K562 (cell line): ENCODE data around the gene IRF6.

ENCODE experiments used
- BRD9 ChIP-seq: fragments of 450-650 bp; IDR thresholded peaks from 2 replicates; pipeline ENCODE4 v1.6.1; 2018; ENCODE audit warnings: low read depth; ENCODE audit not compliant: partially characterized antibody
- BRF1 ChIP-seq: IDR thresholded peaks from 3 replicates; pipeline ENCODE4 v1.6.1; 2011; ENCODE audit warnings: borderline replicate concordance, mild to moderate bottlenecking; ENCODE audit not compliant: insufficient read length; ENCODE audit errors: extremely low read depth
- CBFA2T3 ChIP-seq: fragments of 450-650 bp; IDR thresholded peaks from 2 replicates; pipeline ENCODE4 v1.6.1; 2017
- HDGF ChIP-seq: fragments of 450-650 bp; IDR thresholded peaks from 2 replicates; pipeline ENCODE4 v1.6.1; 2016
- HNRNPL ChIP-seq: fragments of 200-400 bp; formaldehyde crosslinking; IDR thresholded peaks from 2 replicates; pipeline ENCODE4 v1.6.1; 2017; ENCODE audit warnings: low read depth, mild to moderate bottlenecking, low read length
- JUN ChIP-seq, 2 experiments: sonication (generic) in 1 of 2; formaldehyde crosslinking in 1 of 2; IDR thresholded peaks; 2 replicates each; pipeline versions ENCODE4 v1.6.1 to v1.8.0; 2012 to 2022; ENCODE audit warnings: borderline replicate concordance in 2 of 2, mild to moderate bottlenecking in 2 of 2, improper control_type of control experiment in 1 of 2, low read depth in 1 of 2, low read length in 1 of 2, missing genetic modification reagents in 1 of 2
- MYC ChIP-seq, 2 experiments: fragments of 250-450 bp in 1 of 2; sonication (Bioruptor Pico) in 1 of 2; IDR thresholded peaks; 2 replicates each; pipeline versions ENCODE4 v1.5.1 to v1.6.1; 2012 to 2021; ENCODE audit warnings: low read depth in 2 of 2, borderline replicate concordance in 1 of 2, improper control_type of control experiment in 1 of 2, low read length in 1 of 2, mild to moderate bottlenecking in 1 of 2, moderate library complexity in 1 of 2
- NR2C1 ChIP-seq, 2 experiments: fragments of 450-650 bp; IDR thresholded peaks; 2 replicates each; pipeline ENCODE4 v1.6.1; 2017; ENCODE audit warnings: mild to moderate bottlenecking in 2 of 2, antibody characterized with exemption in 1 of 2, inconsistent platforms in 1 of 2, missing compliant biosample characterization in 1 of 2, missing genetic modification characterization in 1 of 2
- NR2C2 ChIP-seq, 2 experiments: fragments of 200-800 bp in 1 of 2; sonication (Bioruptor generic) in 1 of 2; sonication (generic) in 1 of 2; formaldehyde crosslinking in 1 of 2; IDR thresholded peaks; 2 replicates each; pipeline versions ENCODE4 v1.6.1 to v1.8.0; 2016 to 2022; ENCODE audit warnings: mild to moderate bottlenecking in 1 of 2, missing compliant biosample characterization in 1 of 2, missing genetic modification characterization in 1 of 2, missing genetic modification reagents in 1 of 2
- POLR3G ChIP-seq: IDR thresholded peaks from 2 replicates; pipeline ENCODE4 v1.6.1; 2011; ENCODE audit not compliant: insufficient read length, insufficient replicate concordance; ENCODE audit errors: extremely low read depth
- RBM34 ChIP-seq: fragments of 200-400 bp; formaldehyde crosslinking; IDR thresholded peaks from 2 replicates; pipeline ENCODE4 v1.6.1; 2018; ENCODE audit warnings: low read length, borderline replicate concordance; ENCODE audit not compliant: insufficient read depth
- SP2 ChIP-seq: IDR thresholded peaks from 2 replicates; pipeline ENCODE4 v1.6.1; 2011; ENCODE audit warnings: mild to moderate bottlenecking, low read depth, low read length, moderate library complexity; ENCODE audit not compliant: poor library complexity, severe bottlenecking; ENCODE audit errors: extremely low read depth
- TF ChIP-seq, protein P1 (sequence below): fragments of 450-650 bp; IDR thresholded peaks from 2 replicates; pipeline ENCODE4 v1.6.1; 2017; ENCODE audit warnings: antibody characterized with exemption
- TF ChIP-seq, protein P2 (sequence below), 3 experiments: IDR thresholded peaks in 2 of 3; conservative IDR thresholded peaks in 1 of 3; 2 replicates each; pipeline ENCODE4 v1.5.1; 2011 to 2012; ENCODE audit warnings: low read length in 3 of 3, mild to moderate bottlenecking in 3 of 3, control low read depth in 2 of 3, improper control_type of control experiment in 1 of 3, inconsistent platforms in 1 of 3, low read depth in 1 of 3, mixed read lengths in 1 of 3, moderate library complexity in 1 of 3; ENCODE audit not compliant: insufficient read depth in 2 of 3

DNA sequence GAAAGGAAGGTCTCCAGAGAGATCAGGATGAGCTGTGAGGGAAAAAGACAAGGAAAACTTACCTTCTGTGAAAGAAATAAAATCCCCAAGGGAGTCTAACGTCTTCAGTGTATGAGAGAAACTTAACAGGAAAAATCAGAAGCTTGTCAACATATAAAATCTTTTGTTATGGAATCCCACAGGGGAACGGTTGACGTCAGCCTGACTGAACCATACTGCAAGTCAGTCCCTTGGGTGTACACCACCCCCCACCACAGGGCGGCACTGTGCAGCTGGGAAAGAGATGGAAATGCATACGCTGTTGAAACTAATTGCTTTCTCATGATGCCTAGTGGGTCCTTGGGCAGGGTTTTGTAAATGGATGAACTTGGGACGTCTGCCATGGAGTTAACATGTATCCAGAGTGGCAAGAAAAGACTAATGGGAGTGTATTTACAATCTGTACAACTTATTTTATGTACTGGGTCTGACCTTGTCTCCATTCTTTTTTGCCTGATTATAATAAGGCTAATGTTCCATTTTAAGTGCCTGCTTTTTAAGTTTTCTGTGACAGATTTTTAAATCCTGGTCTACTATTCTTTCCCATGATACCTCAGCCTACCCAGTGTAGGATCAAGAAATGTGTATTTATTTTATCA is 44.5 kb upstream of the IRF6 start:
- TF ChIP-seq, protein P1, sequence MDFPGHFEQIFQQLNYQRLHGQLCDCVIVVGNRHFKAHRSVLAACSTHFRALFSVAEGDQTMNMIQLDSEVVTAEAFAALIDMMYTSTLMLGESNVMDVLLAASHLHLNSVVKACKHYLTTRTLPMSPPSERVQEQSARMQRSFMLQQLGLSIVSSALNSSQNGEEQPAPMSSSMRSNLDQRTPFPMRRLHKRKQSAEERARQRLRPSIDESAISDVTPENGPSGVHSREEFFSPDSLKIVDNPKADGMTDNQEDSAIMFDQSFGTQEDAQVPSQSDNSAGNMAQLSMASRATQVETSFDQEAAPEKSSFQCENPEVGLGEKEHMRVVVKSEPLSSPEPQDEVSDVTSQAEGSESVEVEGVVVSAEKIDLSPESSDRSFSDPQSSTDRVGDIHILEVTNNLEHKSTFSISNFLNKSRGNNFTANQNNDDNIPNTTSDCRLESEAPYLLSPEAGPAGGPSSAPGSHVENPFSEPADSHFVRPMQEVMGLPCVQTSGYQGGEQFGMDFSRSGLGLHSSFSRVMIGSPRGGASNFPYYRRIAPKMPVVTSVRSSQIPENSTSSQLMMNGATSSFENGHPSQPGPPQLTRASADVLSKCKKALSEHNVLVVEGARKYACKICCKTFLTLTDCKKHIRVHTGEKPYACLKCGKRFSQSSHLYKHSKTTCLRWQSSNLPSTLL, result no peak
- no peak for TF ChIP-seq BRD9
- TF ChIP-seq POLR3G, result no peak
- TF ChIP-seq, protein P2, sequence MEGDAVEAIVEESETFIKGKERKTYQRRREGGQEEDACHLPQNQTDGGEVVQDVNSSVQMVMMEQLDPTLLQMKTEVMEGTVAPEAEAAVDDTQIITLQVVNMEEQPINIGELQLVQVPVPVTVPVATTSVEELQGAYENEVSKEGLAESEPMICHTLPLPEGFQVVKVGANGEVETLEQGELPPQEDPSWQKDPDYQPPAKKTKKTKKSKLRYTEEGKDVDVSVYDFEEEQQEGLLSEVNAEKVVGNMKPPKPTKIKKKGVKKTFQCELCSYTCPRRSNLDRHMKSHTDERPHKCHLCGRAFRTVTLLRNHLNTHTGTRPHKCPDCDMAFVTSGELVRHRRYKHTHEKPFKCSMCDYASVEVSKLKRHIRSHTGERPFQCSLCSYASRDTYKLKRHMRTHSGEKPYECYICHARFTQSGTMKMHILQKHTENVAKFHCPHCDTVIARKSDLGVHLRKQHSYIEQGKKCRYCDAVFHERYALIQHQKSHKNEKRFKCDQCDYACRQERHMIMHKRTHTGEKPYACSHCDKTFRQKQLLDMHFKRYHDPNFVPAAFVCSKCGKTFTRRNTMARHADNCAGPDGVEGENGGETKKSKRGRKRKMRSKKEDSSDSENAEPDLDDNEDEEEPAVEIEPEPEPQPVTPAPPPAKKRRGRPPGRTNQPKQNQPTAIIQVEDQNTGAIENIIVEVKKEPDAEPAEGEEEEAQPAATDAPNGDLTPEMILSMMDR (IDR thresholded peaks at IDR 0.05 in 2 of 3, conservative IDR thresholded peaks at IDR 0.05 in 1 of 3; ENCODE audit: insufficient read depth in 2 of 3, low read depth in 1 of 3, low read length in 3 of 3), result peak; percentile 71 to 94 (median 79)
- no peak for TF ChIP-seq HDGF
- TF ChIP-seq CBFA2T3, result no peak
- no peak for TF ChIP-seq NR2C2 (CRISPR knock-in tag; IDR thresholded peaks at IDR 0.05)
- no peak for TF ChIP-seq NR2C2 (tag; IDR thresholded peaks at IDR 0.05)
- TF ChIP-seq RBM34, result no peak
- TF ChIP-seq SP2, result no peak
- TF ChIP-seq BRF1, result no peak
- TF ChIP-seq HNRNPL, result no peak
- no peak for TF ChIP-seq JUN (IDR thresholded peaks at IDR 0.05; ENCODE audit: borderline replicate concordance, low read depth, low read length)
- TF ChIP-seq JUN (CRISPR knock-in tag; IDR thresholded peaks at IDR 0.05; ENCODE audit: borderline replicate concordance), result no peak
- no peak for TF ChIP-seq NR2C1 (IDR thresholded peaks at IDR 0.05)
- TF ChIP-seq NR2C1 (tag; IDR thresholded peaks at IDR 0.05), result no peak
- no peak for TF ChIP-seq MYC (IDR thresholded peaks at IDR 0.05; ENCODE audit: low read depth, low read length)
- TF ChIP-seq MYC (CRISPR knock-in tag; IDR thresholded peaks at IDR 0.05; ENCODE audit: borderline replicate concordance, low read depth), result no peak
